Stimulated activated CD4-positive, alpha-beta T cell treated with anti-CD3 and anti-CD28 coated beads, Interleukin-15, amount 100 ng/mL, for 1 hour (primary cell): Measurements from ENCODE around the gene RNASE13.
"Not testable (repeated sequence)": the region's sequence is repeated elsewhere in the genome, so short reads cannot be mapped to it uniquely, and the experiment has no call there.

Experiments used
- DNase-seq, 2 donors: peaks; one replicate each; pipeline ENCODE4 v3.0.0-alpha.2; 2020; ENCODE audit warnings: low read depth in 1 of 2, low spot score in 1 of 2

The RNASE13 gene

DNA sequence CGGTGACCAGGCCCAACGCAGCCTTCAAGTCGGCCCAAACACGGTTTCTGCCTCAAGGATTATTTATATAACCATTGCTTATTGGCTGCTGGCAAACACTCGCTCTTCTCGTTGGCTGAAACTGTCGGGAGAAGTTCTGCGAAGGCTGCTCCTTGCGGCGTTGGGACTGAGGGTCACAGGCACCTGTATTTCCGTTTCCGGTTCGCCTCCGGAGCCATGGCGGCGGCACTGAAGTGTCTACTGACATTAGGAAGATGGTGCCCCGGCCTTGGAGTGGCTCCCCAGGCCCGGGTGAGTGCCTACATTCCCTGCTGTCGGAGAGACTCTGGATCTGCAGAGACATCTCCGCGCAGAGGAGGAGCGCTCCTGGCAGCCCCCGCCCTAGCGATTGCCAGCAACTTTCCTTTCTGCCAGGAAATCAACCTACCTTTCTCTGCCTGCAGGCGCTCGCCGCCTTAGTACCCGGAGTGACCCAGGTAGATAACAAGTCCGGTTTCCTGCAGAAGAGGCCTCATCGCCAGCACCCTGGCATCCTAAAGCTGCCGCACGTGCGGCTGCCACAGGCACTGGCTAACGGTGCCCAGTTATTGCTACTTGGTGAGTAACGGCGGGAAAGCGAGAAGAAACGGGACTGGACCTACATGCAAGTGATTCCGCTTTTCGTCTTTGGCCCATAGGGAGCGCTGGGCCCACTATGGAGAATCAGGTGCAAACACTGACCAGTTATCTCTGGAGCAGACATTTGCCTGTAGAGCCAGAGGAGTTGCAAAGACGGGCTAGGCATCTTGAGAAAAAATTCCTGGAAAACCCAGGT, 44.6 kb downstream of the RNASE13 start, which contains the start of gene METTL17:
TSS of gene METTL17 (plus strand) at position 194 of the 814 bp plus-strand sequence. CDS start at position 217, 23 bp downstream.
- DNase-seq = peak; percentile 60 to 70

DNA sequence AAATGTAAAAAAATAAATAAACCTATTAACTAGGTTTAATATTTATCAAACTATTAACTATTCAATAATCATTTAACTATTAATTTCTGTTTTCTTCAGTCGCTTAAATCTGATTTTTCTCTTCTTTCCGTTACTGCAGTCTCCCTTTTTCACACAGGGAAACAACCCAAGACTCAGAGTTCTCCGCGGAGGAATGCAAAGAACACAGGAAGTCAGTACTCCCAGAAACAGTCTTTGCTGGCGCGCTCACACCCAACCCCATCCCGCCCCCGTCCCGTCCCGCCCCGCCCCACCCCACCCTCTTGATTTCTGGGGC, 45.2 kb downstream of the RNASE13 start:
- DNase-seq = no peak

DNA sequence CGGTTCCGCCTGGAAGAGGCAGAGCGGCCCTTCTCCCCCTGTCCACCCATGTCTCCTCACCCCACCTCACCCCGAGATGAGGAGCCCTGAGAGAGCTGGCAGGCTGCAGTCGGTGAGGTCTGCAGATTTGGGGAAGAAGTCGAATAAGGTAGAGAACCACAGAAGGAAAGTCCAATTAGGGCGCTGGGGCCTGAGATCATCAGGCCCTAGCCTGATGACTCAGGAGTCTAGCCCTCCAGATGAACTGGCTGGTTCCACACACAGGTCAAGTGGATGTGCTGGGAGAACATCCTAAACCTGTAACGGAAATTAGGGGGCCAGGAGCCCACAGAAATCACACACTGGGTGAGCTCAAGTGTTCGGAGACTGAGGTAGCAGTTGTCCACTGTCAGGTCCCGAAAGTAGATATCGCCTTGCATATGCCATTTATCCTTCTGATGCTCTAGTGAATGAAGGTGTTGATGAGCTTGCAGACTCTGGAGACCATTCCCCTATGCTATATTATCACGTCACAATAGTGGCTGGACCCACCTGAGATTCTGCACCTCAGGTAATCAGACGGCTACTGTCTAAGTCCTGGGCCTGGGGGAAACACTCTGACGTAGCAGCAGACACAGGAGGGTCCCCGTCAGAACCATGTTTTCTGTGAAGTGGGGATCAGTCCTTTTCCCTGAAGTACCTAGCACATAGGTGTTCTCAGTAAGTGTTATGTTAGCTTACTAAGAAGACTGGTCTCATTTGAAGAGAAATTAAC, 45.7 kb downstream of the RNASE13 start:
- no peak for DNase-seq

DNA sequence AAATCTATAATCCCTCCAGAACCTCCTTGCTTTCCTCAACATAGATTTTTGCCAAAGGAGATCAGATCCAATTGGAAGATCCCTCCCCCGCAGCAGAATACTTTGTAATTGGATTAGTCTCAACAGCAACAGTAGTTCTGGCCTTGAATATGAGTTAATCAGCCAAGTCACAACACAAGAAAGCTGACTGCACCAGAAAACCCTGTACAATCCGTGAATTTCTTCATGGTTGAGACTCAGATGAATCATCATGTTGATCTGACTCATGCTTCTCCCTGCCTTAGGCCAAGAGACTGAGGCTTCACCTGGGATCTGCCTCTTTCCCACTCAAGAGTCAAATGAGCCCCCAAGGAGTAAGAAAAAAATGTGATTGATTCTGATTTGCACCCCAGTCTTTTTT, 47.8 kb downstream of the RNASE13 start:
- no peak for DNase-seq

DNA sequence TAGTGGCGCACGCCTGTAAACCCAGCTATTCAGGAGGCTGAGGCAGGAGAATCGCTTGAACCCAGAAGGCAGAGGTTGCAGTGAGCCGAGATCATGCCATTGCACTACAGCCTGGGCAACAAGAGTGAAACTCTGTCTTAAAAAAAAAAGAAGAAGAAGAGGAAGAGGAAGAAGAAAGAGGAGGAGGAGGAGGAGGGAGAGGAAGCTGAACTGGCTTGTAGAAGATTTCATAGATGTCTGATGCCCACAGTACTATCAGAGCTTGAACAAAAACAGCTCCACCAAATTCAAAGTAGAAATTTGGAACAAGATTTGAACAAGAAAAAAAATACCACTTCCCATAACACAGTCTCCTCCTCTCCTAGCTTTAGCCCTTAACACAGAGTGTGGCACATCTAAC, 49.0 kb downstream of the RNASE13 start:
- DNase-seq = not testable (repeated sequence)
